Breast epithelium (tissue), 4 donors: ENCODE results near the gene FAS. TPM values are rescaled to one million over a fixed set of nuclear protein-coding genes. Genes with fewer than 3 reads are reported as not detected.

Experiments
- DNase-seq, 2 donors: peaks; one replicate each; pipeline ENCODE4 v3.0.0-alpha.2; 2019; ENCODE audit warnings: low spot score in 2 of 2
- H3K27ac ChIP-seq, 2 donors: fragments of 200-600 bp; sonication (generic) in 1 of 2; one replicate each; pipeline ENCODE4 v1.5.1; 2016 to 2019; ENCODE audit warnings: mild to moderate bottlenecking in 1 of 2
- H3K27me3 ChIP-seq, 2 donors: fragments of 200-600 bp; sonication (generic) in 1 of 2; one replicate each; pipeline versions ENCODE4 v1.5.1 to v1.6.0; 2017 to 2019; ENCODE audit warnings: control low read depth in 1 of 2, mild to moderate bottlenecking in 1 of 2
- H3K36me3 ChIP-seq: fragments of 200-600 bp; one replicate; pipeline ENCODE4 v1.5.1; 2019
- H3K4me1 ChIP-seq, 2 donors: fragments of 200-600 bp; sonication (generic); one replicate each; pipeline ENCODE4 v1.5.1; 2016 to 2019; ENCODE audit warnings: control low read depth in 1 of 2
- H3K4me3 ChIP-seq, 3 donors: fragments of 200-600 bp; sonication (generic); 1 replicate in 2 of 3; 2 replicates in 1 of 3; pipeline ENCODE4 v1.5.1; 2016 to 2019; ENCODE audit warnings: mild to moderate bottlenecking in 3 of 3, moderate library complexity in 2 of 3
- H3K9me3 ChIP-seq, 2 donors: fragments of 200-600 bp; sonication (generic) in 1 of 2; one replicate each; pipeline ENCODE4 v1.5.1; 2016 to 2019; ENCODE audit warnings: control low read depth in 1 of 2
- CTCF ChIP-seq, 3 donors: fragments of 450-650 bp; IDR thresholded peaks; one replicate each; pipeline ENCODE4 v1.5.1; 2016 to 2017; ENCODE audit warnings: antibody characterized with exemption in 3 of 3, mild to moderate bottlenecking in 3 of 3, moderate library complexity in 3 of 3
- POLR2A ChIP-seq: fragments of 450-650 bp; IDR thresholded peaks from one replicate; pipeline ENCODE4 v1.6.1; 2016; ENCODE audit warnings: antibody characterized with exemption, mild to moderate bottlenecking, moderate library complexity
- POLR2AphosphoS5 ChIP-seq, 3 donors: sonication (generic); formaldehyde crosslinking; IDR thresholded peaks; one replicate each; pipeline ENCODE4 v1.6.1; 2017; ENCODE audit warnings: antibody characterized with exemption in 3 of 3
- intact Hi-C: fragments of 100-400 bp; cut with DNase I; formaldehyde crosslinking; loops from one replicate; pipeline ENCODE4 v1.15.1; 2023; ENCODE audit warnings: low total_unique reads
- total RNA-seq, 3 donors: library from RNA; depleted of rRNA; stranded (reverse); fragments of >200 nt; gene quantifications; one replicate each; pipeline ENCODE4 v1.1.0, GENCODE V29; 2016

FAS gene
- total RNA-seq, 3 donors from 2014 or later, result 26.9 to 51.5 (median 47.3) TPM

DNA sequence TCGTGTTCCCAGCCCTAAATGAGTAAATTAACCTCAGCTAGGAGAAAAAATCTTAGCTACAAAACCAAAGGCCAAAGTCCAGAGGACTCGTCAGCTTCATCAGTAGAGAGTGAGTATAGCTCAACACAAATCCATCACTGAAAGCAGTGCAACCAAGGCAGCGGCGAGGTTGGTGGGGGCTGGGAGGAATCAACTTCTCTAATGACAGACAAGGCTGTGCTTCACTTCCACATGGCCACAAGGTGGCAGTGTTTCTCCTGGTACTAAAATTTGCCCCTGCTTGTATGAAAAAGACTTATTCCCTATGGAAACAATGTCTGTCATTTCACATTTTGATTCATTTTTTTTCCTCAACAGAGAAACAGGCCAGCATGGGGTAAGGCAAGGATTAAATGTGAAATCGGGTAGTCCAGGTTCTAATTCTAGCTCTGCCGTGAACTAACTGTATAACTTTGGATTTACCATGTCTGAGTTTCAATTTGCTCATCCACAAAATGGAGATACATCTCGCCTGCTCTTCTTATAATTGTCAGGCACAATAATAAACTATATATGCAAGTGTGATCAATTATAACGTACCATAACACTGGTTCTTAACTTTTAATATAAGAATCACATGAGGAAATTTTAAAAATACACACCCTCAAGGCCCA, 39.3 kb downstream of the FAS start:
- Histone ChIP-seq H3K27ac (no peak overlapping the region), H3K4me1 (peaks cover 0 to 10% of the 10 kb centered on the region in 2 donors), H3K4me3 (no peak overlapping the region), H3K27me3 (no peaks in the 10 kb centered on the region), H3K9me3 (no peaks in the 10 kb centered on the region), H3K36me3 (no peaks in the 10 kb centered on the region)
- peak; percentile 52 to 65 for DNase-seq
- TF ChIP-seq POLR2AphosphoS5 (IDR thresholded peaks at IDR 0.05) (peak; percentile 21 to 55 (median 45)), CTCF (IDR thresholded peaks at IDR 0.05) (peak; percentile 74 to 90 (median 89)), POLR2A (no peak)
- intact Hi-C loops, result loop anchor here (5.0 kb wide), 1 partner anchor 182 kb away; no protein-coding TSS in a partner anchor

GRCh38 chr10:89030791-89031190, 40.2 kb downstream of the FAS start:
- DNase-seq, result no peak
- H3K27ac ChIP-seq, result peak overlapping the region in 1 of 2 donors; percentile 60
- no peaks in the 10 kb centered on the region for H3K27me3 ChIP-seq
- H3K4me3 ChIP-seq, result no peak overlapping the region
- peaks cover 0 to 10% of the 10 kb centered on the region in 2 donors for H3K4me1 ChIP-seq
- H3K36me3 ChIP-seq, result no peaks in the 10 kb centered on the region
- TF ChIP-seq CTCF (IDR thresholded peaks at IDR 0.05) (no peak), POLR2AphosphoS5 (IDR thresholded peaks at IDR 0.05) (no peak), POLR2A (no peak)
- intact Hi-C loops, result loop anchor here (5.0 kb wide), 1 partner anchor 182 kb away; no protein-coding TSS in a partner anchor
- H3K9me3 ChIP-seq, result no peaks in the 10 kb centered on the region

GRCh38 chr10:89032141-89032891, 41.7 kb downstream of the FAS start:
- TF ChIP-seq CTCF (IDR thresholded peaks at IDR 0.05) (no peak), POLR2A (no peak), POLR2AphosphoS5 (IDR thresholded peaks at IDR 0.05) (no peak)
- peaks cover 0 to 10% of the 10 kb centered on the region in 2 donors for H3K4me1 ChIP-seq
- intact Hi-C loops, result loop anchor here (2.0 to 5.0 kb wide), 2 partner anchors 44 to 180 kb away; no protein-coding TSS in a partner anchor
- DNase-seq, result no peak
- H3K36me3 ChIP-seq, result no peaks in the 10 kb centered on the region
- no peaks in the 10 kb centered on the region for H3K27me3 ChIP-seq
- peak overlapping the region in 1 of 2 donors; percentile 54 for H3K27ac ChIP-seq
- no peak overlapping the region for H3K4me3 ChIP-seq
- H3K9me3 ChIP-seq, result no peaks in the 10 kb centered on the region

DNA sequence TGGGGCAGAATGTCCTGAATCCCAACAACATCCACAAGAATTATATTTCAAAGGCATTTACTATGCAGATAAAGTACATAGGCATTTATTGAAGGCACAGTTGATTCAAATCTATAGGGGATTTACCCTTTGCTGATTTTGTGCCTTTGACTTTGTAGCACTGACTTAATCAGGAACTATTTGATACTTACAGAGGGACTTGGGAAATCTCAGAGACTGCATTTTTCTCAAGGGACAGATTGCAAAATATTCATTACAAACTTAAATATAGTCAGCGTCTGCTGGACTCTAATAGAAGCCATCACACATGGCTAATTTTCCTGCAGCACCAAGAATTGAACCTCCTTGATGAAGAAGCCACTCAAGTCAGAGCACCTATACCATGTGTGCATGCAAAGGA, 44.9 kb downstream of the FAS start:
- Histone ChIP-seq H3K9me3 (no peaks in the 10 kb centered on the region), H3K36me3 (no peaks in the 10 kb centered on the region), H3K27ac (no peak overlapping the region), H3K27me3 (no peaks in the 10 kb centered on the region), H3K4me3 (no peak overlapping the region), H3K4me1 (peaks cover 0 to 10% of the 10 kb centered on the region in 2 donors)
- TF ChIP-seq POLR2A (no peak), CTCF (IDR thresholded peaks at IDR 0.05) (no peak), POLR2AphosphoS5 (IDR thresholded peaks at IDR 0.05) (no peak)
- no peak for DNase-seq
- intact Hi-C loops, result no loop called here

DNA sequence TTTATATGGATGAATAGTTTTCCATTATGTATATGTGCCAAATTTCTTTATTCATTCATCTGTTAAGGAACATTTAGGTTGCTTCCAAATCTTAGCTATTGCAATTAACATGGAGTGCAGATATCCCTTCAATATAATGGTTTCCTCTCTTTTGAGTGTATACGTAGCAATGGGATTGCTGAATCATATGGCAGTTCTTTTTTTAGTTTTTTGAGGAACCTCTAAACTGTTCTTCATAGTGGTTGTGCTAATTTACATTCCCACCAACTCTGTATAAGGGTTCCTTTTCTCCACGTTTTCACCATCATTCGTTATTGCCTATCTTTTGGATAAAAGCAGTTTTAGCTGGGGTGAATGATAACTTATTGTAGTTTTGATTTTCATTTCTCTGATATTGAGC, 46.5 kb downstream of the FAS start:
- peaks cover 0 to 7% of the 10 kb centered on the region in 2 donors for H3K4me1 ChIP-seq
- H3K27me3 ChIP-seq, result no peaks in the 10 kb centered on the region
- no peak for TF ChIP-seq POLR2AphosphoS5 (IDR thresholded peaks at IDR 0.05)
- TF ChIP-seq POLR2A, result no peak
- no peak for TF ChIP-seq CTCF (IDR thresholded peaks at IDR 0.05)
- H3K27ac ChIP-seq, result no peak overlapping the region
- no peak overlapping the region for H3K4me3 ChIP-seq
- no peak for DNase-seq
- H3K9me3 ChIP-seq, result no peaks in the 10 kb centered on the region
- intact Hi-C loops, result no loop called here
- H3K36me3 ChIP-seq, result no peaks in the 10 kb centered on the region
